Measurements from ENCODE around the gene LAPTM5.

Gene LAPTM5

DNA sequence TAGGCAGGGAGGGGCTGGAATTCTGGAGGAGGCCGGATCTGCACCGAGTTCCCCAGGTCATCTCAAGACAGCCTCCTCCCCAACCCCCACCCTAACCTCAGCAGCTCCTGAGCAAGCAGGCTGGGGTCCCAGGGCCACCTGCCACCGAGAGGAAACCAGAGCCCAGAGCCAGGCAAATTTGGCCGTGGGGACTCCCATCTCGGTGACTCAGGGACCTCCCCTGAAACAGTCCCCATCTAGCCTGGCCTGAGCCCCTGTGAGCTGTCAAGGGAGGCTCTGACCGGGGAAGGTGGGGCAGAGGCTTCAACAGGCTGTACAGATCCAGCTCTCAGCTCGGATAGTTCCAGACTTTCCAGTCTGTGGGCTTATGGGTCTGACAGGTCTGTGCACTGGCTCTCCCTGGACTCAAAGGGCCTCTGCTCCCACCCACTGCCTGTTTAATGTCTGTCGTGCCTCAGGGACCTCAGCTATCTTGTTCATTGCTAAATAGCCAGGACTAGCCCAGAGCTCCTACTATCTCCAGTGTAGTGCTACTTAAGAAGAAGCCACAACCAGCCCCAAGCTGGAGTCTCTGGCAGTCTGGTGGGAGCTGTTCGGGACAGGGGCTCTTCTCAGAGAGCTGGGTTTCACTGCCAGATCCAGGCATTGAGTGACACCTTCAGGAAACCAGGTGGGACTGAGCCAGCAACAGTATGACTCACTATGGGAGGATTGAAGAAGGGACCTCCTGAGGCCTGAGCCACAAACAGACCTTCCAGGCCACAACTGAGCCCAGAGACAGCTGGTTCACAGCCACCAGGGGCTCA is 59.8 kb downstream of the LAPTM5 start:
- peaks cover 18 to 39% (median 37%) of the 10 kb centered on the region in 10 experiments for H3K4me1 ChIP-seq
- H3K36me3 ChIP-seq: no peaks in the 10 kb centered on the region
- no peak for TF ChIP-seq Cebpa-rat (IDR thresholded peaks at IDR 0.05)
- H3K4me2 ChIP-seq: peak overlapping the region in 7 of 11 experiments; percentile 25 to 69 (median 53); a peak in 13 of 22 replicates
- H3K9me3 ChIP-seq (replicated peaks in 1 of 11): 0 out of 22 replicates have a peak, but pooled peaks cover 0 to 4% (median 0%) of the 10 kb centered on the region in 11 experiments
- no peaks in the 10 kb centered on the region for H3K27me3 ChIP-seq
- no peak overlapping the region for H3K27ac ChIP-seq
- H3K9ac ChIP-seq: peak overlapping the region in 3 of 11 experiments; percentile 14 to 35 (median 34); a peak in 3 of 22 replicates
- no peaks in the 10 kb centered on the region for H4K20me1 ChIP-seq
- H3K4me3 ChIP-seq: no peak overlapping the region

DNA sequence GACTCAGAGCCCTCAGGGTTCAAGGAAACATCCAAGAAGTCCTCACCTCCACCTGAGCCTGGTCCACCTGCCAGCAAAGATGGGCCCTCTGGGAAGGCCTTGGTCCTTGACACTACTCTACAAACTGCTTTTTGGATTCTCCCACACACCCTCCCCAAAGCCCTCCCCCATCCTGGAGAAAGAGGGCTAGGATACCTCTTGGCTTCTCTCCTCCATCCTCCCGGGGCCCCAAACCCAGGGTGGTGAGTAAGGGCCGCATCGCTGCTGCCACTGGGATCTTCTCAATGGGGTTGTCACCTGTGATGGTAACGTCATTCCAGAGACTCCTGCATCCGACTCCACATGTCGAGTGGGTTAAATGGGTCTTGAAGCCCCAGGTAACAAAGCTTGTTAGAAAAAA is 60.7 kb downstream of the LAPTM5 start:
- 0 out of 22 replicates have a peak, but pooled peaks cover 0 to 6% (median 0%) of the 10 kb centered on the region in 11 experiments for H3K9me3 ChIP-seq (replicated peaks in 1 of 11)
- H3K27me3 ChIP-seq: no peaks in the 10 kb centered on the region
- H3K9ac ChIP-seq: no peak overlapping the region
- no peak overlapping the region for H3K4me2 ChIP-seq
- no peaks in the 10 kb centered on the region for H3K36me3 ChIP-seq
- H4K20me1 ChIP-seq: no peaks in the 10 kb centered on the region
- H3K27ac ChIP-seq: no peak overlapping the region
- peaks cover 18 to 43% (median 40%) of the 10 kb centered on the region in 10 experiments for H3K4me1 ChIP-seq
- TF ChIP-seq Cebpa-rat (IDR thresholded peaks at IDR 0.05): no peak
- no peak overlapping the region for H3K4me3 ChIP-seq

DNA sequence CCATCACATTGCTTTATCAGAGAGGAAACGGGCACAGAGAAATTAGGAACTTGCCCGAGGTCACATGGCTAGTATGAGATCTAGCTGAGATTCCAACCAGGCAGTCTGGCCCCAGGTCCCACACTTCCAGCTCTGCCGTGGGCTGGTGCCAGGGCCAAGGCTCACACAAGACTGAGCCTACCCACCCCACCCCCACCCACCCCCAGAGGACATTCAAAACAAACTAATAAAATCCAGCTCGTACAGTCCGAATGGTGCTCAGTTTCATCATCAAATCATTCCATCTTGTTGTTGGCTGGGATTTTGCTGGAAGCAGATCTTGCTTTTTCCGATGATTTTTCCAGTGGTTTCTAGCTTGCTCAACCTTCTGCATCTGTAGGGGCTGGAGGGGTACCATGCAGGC is 62.1 kb downstream of the LAPTM5 start:
- Histone ChIP-seq H3K4me1 (peaks cover 6 to 37% (median 30%) of the 10 kb centered on the region in 10 experiments; a peak in 19 of 20 replicates), H3K9me3 (replicated peaks in 1 of 11) (0 out of 22 replicates have a peak, but pooled peaks cover 0 to 6% (median 0%) of the 10 kb centered on the region in 11 experiments), H3K9ac (no peak overlapping the region), H4K20me1 (no peaks in the 10 kb centered on the region), H3K4me3 (no peak overlapping the region), H3K36me3 (no peaks in the 10 kb centered on the region), H3K27me3 (no peaks in the 10 kb centered on the region), H3K4me2 (peak overlapping the region in 2 of 11 experiments; percentile 18 to 52; a peak in 2 of 22 replicates), H3K27ac (no peak overlapping the region)
- no peak for TF ChIP-seq Cebpa-rat (IDR thresholded peaks at IDR 0.05)

DNA sequence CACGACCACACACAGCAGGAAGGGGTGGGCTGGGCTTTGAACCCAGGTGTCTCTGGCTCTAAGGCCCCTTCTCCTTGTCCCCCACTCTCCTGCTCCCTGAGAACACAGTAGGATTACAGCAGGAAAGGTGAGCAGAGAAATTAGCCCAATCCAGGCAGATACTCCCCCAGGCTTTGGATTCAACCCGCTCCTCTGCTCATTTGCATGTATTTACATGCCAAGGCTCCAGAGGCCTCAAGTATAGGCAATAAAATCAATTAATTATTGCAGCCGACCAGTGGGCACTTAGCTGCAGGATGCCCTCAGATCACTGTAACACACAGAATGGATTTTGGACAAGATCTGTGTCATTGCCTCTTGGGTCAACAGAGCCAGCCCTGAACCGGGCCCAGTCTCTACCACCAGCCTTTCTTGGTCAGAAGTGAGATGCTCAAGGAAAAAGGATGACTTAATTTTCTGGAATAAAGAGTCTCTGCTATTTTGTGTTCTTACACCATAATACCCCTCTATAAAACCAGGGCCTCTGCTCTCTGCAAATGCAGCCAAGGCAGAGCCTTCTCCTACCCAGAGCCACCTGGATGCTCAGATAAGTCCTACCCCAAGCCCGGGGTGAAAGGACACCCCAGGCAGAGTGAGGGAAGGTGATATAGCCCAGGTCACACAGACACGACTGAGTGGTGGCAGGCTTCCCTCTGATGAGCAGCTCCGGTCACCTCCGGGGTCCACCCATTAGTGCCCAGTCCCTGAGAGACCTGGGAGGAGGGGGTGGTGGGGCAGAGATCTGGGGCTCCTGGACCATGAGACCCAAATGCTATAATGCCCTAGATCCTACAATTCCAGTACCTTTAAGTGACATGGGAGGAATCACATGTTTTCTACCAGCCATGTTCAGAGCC is 63.0 kb downstream of the LAPTM5 start:
- 0 out of 22 replicates have a peak, but pooled peaks cover 0 to 6% (median 0%) of the 10 kb centered on the region in 11 experiments for H3K9me3 ChIP-seq (replicated peaks in 1 of 11)
- peaks cover 4 to 45% (median 37%) of the 10 kb centered on the region in 10 experiments; a peak in 18 of 20 replicates for H3K4me1 ChIP-seq
- no peak overlapping the region for H3K27ac ChIP-seq
- H3K9ac ChIP-seq: no peak overlapping the region
- no peak for TF ChIP-seq Cebpa-rat (IDR thresholded peaks at IDR 0.05)
- peak overlapping the region in 2 of 11 experiments; percentile 18 to 52; a peak in 2 of 22 replicates for H3K4me2 ChIP-seq
- no peaks in the 10 kb centered on the region for H4K20me1 ChIP-seq
- H3K27me3 ChIP-seq: no peaks in the 10 kb centered on the region
- H3K36me3 ChIP-seq: no peaks in the 10 kb centered on the region
- no peak overlapping the region for H3K4me3 ChIP-seq

DNA sequence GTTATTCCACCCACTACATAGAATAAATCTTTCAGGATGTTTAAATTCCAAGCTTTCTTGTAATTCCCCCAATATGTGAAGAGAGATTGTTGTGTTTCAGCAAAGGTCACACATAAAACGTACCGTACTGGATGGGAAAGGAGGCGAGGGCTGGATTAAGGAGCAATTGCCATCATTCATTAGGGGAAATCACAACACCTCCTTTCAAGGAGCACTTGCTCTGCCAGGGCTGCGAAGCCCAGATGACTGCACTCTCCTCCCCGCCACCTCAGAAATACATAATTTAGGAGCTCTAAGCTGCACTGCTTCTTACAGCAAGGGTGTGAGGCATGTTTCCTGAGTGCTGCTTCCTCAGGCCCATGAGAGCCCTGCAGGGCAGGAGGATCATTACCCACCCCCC is 63.8 kb downstream of the LAPTM5 start:
- Histone ChIP-seq H3K4me2 (no peak overlapping the region), H3K4me1 (peaks cover 4 to 49% (median 42%) of the 10 kb centered on the region in 10 experiments; a peak in 18 of 20 replicates), H3K36me3 (no peaks in the 10 kb centered on the region), H3K27ac (no peak overlapping the region), H3K27me3 (no peaks in the 10 kb centered on the region), H3K9ac (no peak overlapping the region), H3K4me3 (no peak overlapping the region), H3K9me3 (replicated peaks in 1 of 11) (0 out of 22 replicates have a peak, but pooled peaks cover 0 to 6% (median 0%) of the 10 kb centered on the region in 11 experiments), H4K20me1 (no peaks in the 10 kb centered on the region)
- TF ChIP-seq Cebpa-rat (IDR thresholded peaks at IDR 0.05): no peak

DNA sequence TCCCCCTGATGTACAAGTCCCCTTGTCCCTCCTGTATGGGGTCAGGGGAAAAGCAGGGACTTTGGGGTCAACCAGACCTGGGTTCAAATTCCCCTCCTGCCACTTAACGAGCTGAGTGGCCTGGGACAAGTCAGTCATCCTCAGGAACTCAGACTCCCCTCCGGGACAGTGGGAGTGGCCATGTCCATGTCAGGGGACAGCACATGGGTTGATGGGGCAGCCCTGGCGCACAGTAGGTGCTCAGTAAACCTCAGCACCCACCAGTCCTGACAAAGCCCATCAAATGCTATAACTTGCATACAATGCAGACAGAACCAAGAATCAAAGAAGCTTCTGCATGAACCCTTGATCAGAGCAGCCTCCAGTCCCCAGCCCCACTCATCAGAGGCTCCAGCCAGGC is 64.2 kb downstream of the LAPTM5 start:
- Histone ChIP-seq H3K9me3 (replicated peaks in 1 of 11) (0 out of 22 replicates have a peak, but pooled peaks cover 0 to 6% (median 0%) of the 10 kb centered on the region in 11 experiments), H3K9ac (no peak overlapping the region), H3K4me1 (peaks cover 4 to 48% (median 38%) of the 10 kb centered on the region in 10 experiments; a peak in 18 of 20 replicates), H4K20me1 (no peaks in the 10 kb centered on the region), H3K27ac (peak overlapping the region in 1 of 11 experiments; percentile 32; a peak in 1 of 22 replicates), H3K36me3 (no peaks in the 10 kb centered on the region), H3K27me3 (no peaks in the 10 kb centered on the region), H3K4me2 (peak overlapping the region in 7 of 11 experiments; percentile 17 to 50 (median 40); a peak in 6 of 22 replicates), H3K4me3 (no peak overlapping the region)
- no peak for TF ChIP-seq Cebpa-rat (IDR thresholded peaks at IDR 0.05)

DNA sequence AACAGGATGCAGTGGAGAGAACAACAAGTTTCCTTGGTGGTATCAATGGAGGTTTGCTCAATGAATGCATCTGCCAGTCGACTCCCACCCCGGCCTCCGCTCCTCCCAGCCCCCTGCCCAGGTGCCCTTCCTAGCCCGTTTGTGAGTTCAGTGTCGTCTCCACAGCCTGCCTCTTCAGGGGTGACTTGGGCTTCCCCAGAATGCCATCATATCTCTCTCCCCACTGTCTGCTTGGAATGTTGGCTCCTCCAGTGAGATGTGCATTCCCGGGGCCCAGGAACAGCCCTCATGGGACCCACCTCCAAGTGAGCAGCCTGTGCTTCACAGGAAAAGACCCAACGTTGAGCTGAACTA is 64.6 kb downstream of the LAPTM5 start:
- Histone ChIP-seq H3K9ac (no peak overlapping the region), H3K4me2 (peak overlapping the region in 8 of 11 experiments; percentile 17 to 50 (median 39); a peak in 9 of 22 replicates), H3K27ac (peak overlapping the region in 1 of 11 experiments; percentile 32; a peak in 1 of 22 replicates), H3K4me3 (no peak overlapping the region), H3K27me3 (no peaks in the 10 kb centered on the region), H3K36me3 (no peaks in the 10 kb centered on the region), H3K4me1 (peaks cover 4 to 44% (median 33%) of the 10 kb centered on the region in 10 experiments; a peak in 18 of 20 replicates), H3K9me3 (replicated peaks in 1 of 11) (0 out of 22 replicates have a peak, but pooled peaks cover 0 to 6% (median 0%) of the 10 kb centered on the region in 11 experiments), H4K20me1 (no peaks in the 10 kb centered on the region)
- TF ChIP-seq Cebpa-rat (IDR thresholded peaks at IDR 0.05): no peak

DNA sequence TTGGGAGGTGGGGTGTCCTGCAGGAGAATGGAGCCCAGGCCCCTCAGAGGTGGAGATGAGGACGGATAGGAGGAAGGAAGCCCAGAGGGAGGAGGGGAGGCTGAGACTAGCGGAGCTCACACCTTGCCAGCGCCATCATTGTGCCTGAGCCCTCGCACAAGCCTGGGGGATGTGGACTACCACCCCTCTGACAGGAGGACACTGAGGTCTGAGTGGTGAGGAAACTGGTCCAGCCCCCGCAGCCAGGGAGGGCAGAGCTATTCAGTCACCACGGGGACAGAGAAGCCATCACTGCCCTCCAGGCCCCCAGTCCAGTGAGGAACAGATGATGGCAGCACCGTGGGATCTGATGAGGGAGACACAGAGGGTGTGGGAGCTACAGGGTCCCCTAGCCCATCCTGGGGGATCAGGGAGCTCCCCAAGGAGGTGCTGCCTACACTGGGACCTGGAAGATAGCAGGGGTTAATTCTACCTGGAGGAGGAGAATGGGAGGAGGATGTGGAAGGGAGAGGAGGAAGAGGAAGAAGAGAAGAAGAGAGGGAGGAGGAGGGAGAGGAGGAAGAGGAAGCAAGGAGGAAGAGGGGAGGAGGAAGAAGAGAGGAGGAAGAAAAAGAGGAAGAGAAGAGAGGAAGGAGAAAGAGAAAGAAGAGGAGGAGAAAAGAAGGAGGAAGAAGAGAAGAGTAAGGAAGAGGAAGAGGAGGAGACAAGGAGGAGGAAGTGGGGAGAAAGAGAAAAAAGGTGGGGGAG is 65.2 kb downstream of the LAPTM5 start:
- 0 out of 22 replicates have a peak overlapping the region, but pooled peaks of 1 of the 11 experiments have one; percentile 32 for H3K27ac ChIP-seq
- peak overlapping the region in 7 of 11 experiments; percentile 17 to 50 (median 38); a peak in 7 of 22 replicates for H3K4me2 ChIP-seq
- no peak overlapping the region for H3K9ac ChIP-seq
- peaks cover 0 to 1% (median 0%) of the 10 kb centered on the region in 11 experiments; a peak in 2 of 22 replicates for H3K27me3 ChIP-seq
- H3K4me3 ChIP-seq: no peak overlapping the region
- H3K4me1 ChIP-seq: peaks cover 4 to 39% (median 28%) of the 10 kb centered on the region in 10 experiments; a peak in 18 of 20 replicates
- H4K20me1 ChIP-seq: no peaks in the 10 kb centered on the region
- TF ChIP-seq Cebpa-rat (IDR thresholded peaks at IDR 0.05): no peak
- H3K36me3 ChIP-seq: no peaks in the 10 kb centered on the region
- 0 out of 22 replicates have a peak, but pooled peaks cover 0 to 6% (median 0%) of the 10 kb centered on the region in 11 experiments for H3K9me3 ChIP-seq (replicated peaks in 1 of 11)
